Stimulated activated CD8-positive, alpha-beta memory T cell treated with anti-CD3 and anti-CD28 coated beads, Interleukin-15, amount 100 ng/mL, for 24 hours (primary cell): ENCODE results near the gene PJVK.

Experiments used
- DNase-seq: peaks from one replicate; pipeline ENCODE4 v3.0.0-alpha.2; 2020; ENCODE audit warnings: low read depth

PJVK gene

GRCh38 chr2:178482437-178482836, 31.3 kb downstream of the PJVK start:
- DNase-seq, result no peak

GRCh38 chr2:178484245-178485041, 33.3 kb downstream of the PJVK start:
- DNase-seq, result no peak

GRCh38 chr2:178485356-178485755, 34.2 kb downstream of the PJVK start:
- DNase-seq, result no peak

- no peak for DNase-seq
These were observed 40.4 kb downstream of the PJVK start for GRCh38 chr2:178491612-178492011.

GRCh38 chr2:178496049-178496448, 44.9 kb downstream of the PJVK start:
- no peak for DNase-seq

GRCh38 chr2:178498137-178498536, 47.0 kb downstream of the PJVK start:
- no peak for DNase-seq

GRCh38 chr2:178499640-178500039, 48.5 kb downstream of the PJVK start:
- no peak for DNase-seq

- no peak for DNase-seq
These were observed 51.6 kb downstream of the PJVK start for GRCh38 chr2:178502751-178503150.

GRCh38 chr2:178506101-178506500, 54.9 kb downstream of the PJVK start:
- DNase-seq, result no peak

GRCh38 chr2:178506524-178506923, 55.3 kb downstream of the PJVK start:
- no peak for DNase-seq

GRCh38 chr2:178506949-178507348, 55.8 kb downstream of the PJVK start:
- DNase-seq, result no peak

- no peak for DNase-seq
These were observed 57.5 kb downstream of the PJVK start for GRCh38 chr2:178508646-178509045.

- DNase-seq, result no peak
These were observed 59.2 kb downstream of the PJVK start for GRCh38 chr2:178510384-178510783.
